Hepatocyte (in vitro differentiated cells): ENCODE measurements around the gene CDK14. TPM values are rescaled to one million over a fixed set of nuclear protein-coding genes. Genes with fewer than 3 reads are reported as not detected.

ENCODE experiments used
- DNase-seq: peaks from one replicate; pipeline ENCODE4 v3.0.0-alpha.2; 2016; ENCODE audit warnings: low spot score
- H2AFZ ChIP-seq: fragments of 200-600 bp; sonication (generic); 2 replicates; pipeline ENCODE4 v1.6.0; 2016; ENCODE audit warnings: antibody characterized with exemption, mild to moderate bottlenecking
- H3K27ac ChIP-seq: fragments of 200-600 bp; sonication (generic); 2 replicates; pipeline ENCODE4 v1.5.1; 2016; ENCODE audit warnings: mild to moderate bottlenecking
- H3K27me3 ChIP-seq: fragments of 200-600 bp; sonication (generic); 2 replicates; pipeline ENCODE4 v1.6.1; 2016
- H3K36me3 ChIP-seq: fragments of 200-600 bp; sonication (generic); replicated peaks from 2 replicates; pipeline ENCODE4 v1.5.1; 2016; ENCODE audit warnings: low read depth; ENCODE audit not compliant: insufficient read depth
- H3K4me1 ChIP-seq: fragments of 200-600 bp; sonication (generic); 2 replicates; pipeline ENCODE4 v1.5.1; 2016; ENCODE audit warnings: mild to moderate bottlenecking, moderate library complexity; ENCODE audit not compliant: insufficient read depth
- H3K4me2 ChIP-seq: fragments of 200-600 bp; sonication (generic); 2 replicates; pipeline ENCODE4 v1.6.0; 2016
- H3K4me3 ChIP-seq: fragments of 200-600 bp; sonication (generic); 2 replicates; pipeline ENCODE4 v1.5.1; 2016; ENCODE audit warnings: mild to moderate bottlenecking
- H3K79me2 ChIP-seq: fragments of 200-600 bp; sonication (generic); 2 replicates; pipeline ENCODE4 v1.6.0; 2017; ENCODE audit warnings: mild to moderate bottlenecking
- H3K9me2 ChIP-seq: fragments of 200-600 bp; sonication (generic); replicated peaks from 2 replicates; pipeline ENCODE4 v1.6.0; 2017; ENCODE audit warnings: mild to moderate bottlenecking; ENCODE audit not compliant: insufficient read depth
- H3K9me3 ChIP-seq: fragments of 200-600 bp; sonication (generic); 2 replicates; pipeline ENCODE4 v1.5.1; 2016; ENCODE audit warnings: low read depth, mild to moderate bottlenecking
- H4K20me1 ChIP-seq: fragments of 200-600 bp; sonication (generic); 2 replicates; pipeline ENCODE4 v1.6.0; 2016; ENCODE audit warnings: mild to moderate bottlenecking; ENCODE audit not compliant: insufficient read depth, poor library complexity, severe bottlenecking
- CTCF ChIP-seq: fragments of 200-600 bp; sonication (generic); IDR thresholded peaks from 2 replicates; pipeline ENCODE4 v1.5.1; 2016; ENCODE audit warnings: antibody characterized with exemption, mild to moderate bottlenecking; ENCODE audit not compliant: poor library complexity
- EZH2 ChIP-seq: fragments of 200-600 bp; sonication (generic); IDR thresholded peaks from 2 replicates; pipeline ENCODE4 v1.6.1; 2016; ENCODE audit warnings: antibody characterized with exemption, mild to moderate bottlenecking, borderline replicate concordance
- EZH2phosphoT487 ChIP-seq: fragments of 200-600 bp; sonication (generic); IDR thresholded peaks from one replicate; pipeline ENCODE4 v1.6.1; 2018; ENCODE audit warnings: antibody characterized with exemption, mild to moderate bottlenecking, low read depth, moderate library complexity; ENCODE audit not compliant: unreplicated experiment, severe bottlenecking
- WGBS: methylation state at CpG from one replicate; pipeline ENCODE4 v1.1.6; 2016; ENCODE audit warnings: low lambda C conversion rate; ENCODE audit errors: missing lambda C conversion rate; 5-methylcytosine and 5-hydroxymethylcytosine counted together
- polyA plus RNA-seq: library from polyadenylated mRNA; unstranded; fragments of >200 nt; fragmentation: Nextera tagmentation; extraction: Ambion mirVana; gene quantifications from 2 replicates; pipeline ENCODE4 v1.2.1, GENCODE V29; 2016
- total RNA-seq: library from RNA; depleted of rRNA; stranded (reverse); fragments of >200 nt; gene quantifications from 2 replicates; pipeline ENCODE4 v1.2.3, GENCODE V29; 2014

CDK14 gene
- total and polyA plus RNA-seq, 2 experiments from 2014 or later, result 8.6 to 23.5 TPM

GRCh38 chr7:90686146-90686545 is 90.0 kb downstream of the CDK14 start:
- no peak overlapping the region for H2AFZ ChIP-seq
- DNase-seq, result no peak
- no peak overlapping the region for H3K27ac ChIP-seq
- 75% methylated on average over 2 of the region's 2 CpGs for WGBS
- no peak overlapping the region for H3K4me3 ChIP-seq
- H3K9me3 ChIP-seq, result no peaks in the 10 kb centered on the region
- no peaks in the 10 kb centered on the region for H4K20me1 ChIP-seq
- peaks cover 14% of the 10 kb centered on the region for H3K4me1 ChIP-seq
- H3K4me2 ChIP-seq, result no peak overlapping the region
- no peak for TF ChIP-seq EZH2
- TF ChIP-seq EZH2phosphoT487, result no peak
- TF ChIP-seq CTCF, result no peak
- H3K79me2 ChIP-seq, result peaks cover 28% of the 10 kb centered on the region
- H3K36me3 ChIP-seq, result no peaks in the 10 kb centered on the region
- H3K9me2 ChIP-seq, result no peaks in the 10 kb centered on the region
- H3K27me3 ChIP-seq, result no peaks in the 10 kb centered on the region

DNA sequence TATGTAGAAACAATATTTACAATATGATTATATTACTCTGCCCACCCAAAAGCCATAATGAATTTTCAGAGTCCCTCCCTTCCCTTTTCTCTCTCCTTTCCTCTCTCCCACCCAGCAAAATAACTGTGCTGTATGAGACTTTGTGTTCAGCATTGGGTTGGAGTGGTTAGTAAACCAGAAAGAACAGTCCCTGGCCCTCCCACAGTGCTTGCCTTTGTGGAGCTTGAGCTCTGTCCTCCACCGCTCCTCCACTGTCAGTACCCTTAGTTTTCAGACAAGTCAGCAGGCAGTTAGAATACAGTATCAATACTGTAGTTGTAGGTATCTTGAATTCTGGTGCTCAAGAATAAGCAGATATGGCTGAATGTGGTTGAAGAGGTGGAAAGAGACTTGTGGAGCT is 92.7 kb downstream of the CDK14 start:
- no peak for TF ChIP-seq CTCF
- no peak for TF ChIP-seq EZH2
- no peak for TF ChIP-seq EZH2phosphoT487
- Histone ChIP-seq H3K79me2 (peaks cover 28% of the 10 kb centered on the region), H4K20me1 (no peaks in the 10 kb centered on the region), H3K27ac (no peak overlapping the region), H3K9me2 (no peaks in the 10 kb centered on the region), H3K4me2 (no peak overlapping the region), H3K9me3 (no peaks in the 10 kb centered on the region), H3K27me3 (no peaks in the 10 kb centered on the region), H3K36me3 (no peaks in the 10 kb centered on the region), H2AFZ (no peak overlapping the region), H3K4me3 (no peak overlapping the region), H3K4me1 (peaks cover 9% of the 10 kb centered on the region)
- no peak for DNase-seq
- WGBS, result 79% methylated on average over 1 of the region's 1 CpG

- Histone ChIP-seq H3K79me2 (peaks cover 30% of the 10 kb centered on the region), H3K4me2 (no peak overlapping the region), H4K20me1 (no peaks in the 10 kb centered on the region), H3K4me3 (no peak overlapping the region), H3K9me2 (no peaks in the 10 kb centered on the region), H3K9me3 (no peaks in the 10 kb centered on the region), H3K27ac (no peak overlapping the region), H3K4me1 (peaks cover 9% of the 10 kb centered on the region), H3K36me3 (no peaks in the 10 kb centered on the region), H2AFZ (no peak overlapping the region), H3K27me3 (no peaks in the 10 kb centered on the region)
- no peak for DNase-seq
- TF ChIP-seq CTCF (no peak), EZH2phosphoT487 (no peak), EZH2 (no peak)
- 85% methylated on average over 1 of the region's 1 CpG for WGBS
These were observed 93.1 kb downstream of the CDK14 start for GRCh38 chr7:90689260-90689659.
